ENCODE data around the gene PLEKHA1. TPM values are rescaled to one million over a fixed set of nuclear protein-coding genes. Genes with fewer than 3 reads are reported as not detected.

PLEKHA1 gene
- total and polyA plus RNA-seq, 2 of the 13 experiments (the other 11 are each of a cell fraction or from before 2014, with no cell fraction given), result 32.2 to 53.3 TPM

GRCh38 chr10:122344741-122345258, 29.7 kb upstream of the PLEKHA1 start (continued):
- TF ChIP-seq, protein P1, sequence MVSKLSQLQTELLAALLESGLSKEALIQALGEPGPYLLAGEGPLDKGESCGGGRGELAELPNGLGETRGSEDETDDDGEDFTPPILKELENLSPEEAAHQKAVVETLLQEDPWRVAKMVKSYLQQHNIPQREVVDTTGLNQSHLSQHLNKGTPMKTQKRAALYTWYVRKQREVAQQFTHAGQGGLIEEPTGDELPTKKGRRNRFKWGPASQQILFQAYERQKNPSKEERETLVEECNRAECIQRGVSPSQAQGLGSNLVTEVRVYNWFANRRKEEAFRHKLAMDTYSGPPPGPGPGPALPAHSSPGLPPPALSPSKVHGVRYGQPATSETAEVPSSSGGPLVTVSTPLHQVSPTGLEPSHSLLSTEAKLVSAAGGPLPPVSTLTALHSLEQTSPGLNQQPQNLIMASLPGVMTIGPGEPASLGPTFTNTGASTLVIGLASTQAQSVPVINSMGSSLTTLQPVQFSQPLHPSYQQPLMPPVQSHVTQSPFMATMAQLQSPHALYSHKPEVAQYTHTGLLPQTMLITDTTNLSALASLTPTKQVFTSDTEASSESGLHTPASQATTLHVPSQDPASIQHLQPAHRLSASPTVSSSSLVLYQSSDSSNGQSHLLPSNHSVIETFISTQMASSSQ (IDR thresholded peaks at IDR 0.05; ENCODE audit: low read depth), result no peak
- TF ChIP-seq, protein P1 (CRISPR knock-in tag; IDR thresholded peaks at IDR 0.05; ENCODE audit: borderline replicate concordance), result no peak
- TF ChIP-seq JARID2 (CRISPR knock-in tag; IDR thresholded peaks at IDR 0.05; ENCODE audit: insufficient replicate concordance), result no peak
- no peak; the same call in 1 of the 2 replicates for TF ChIP-seq ETV5 (CRISPR knock-in tag; IDR thresholded peaks at IDR 0.05; ENCODE audit: borderline replicate concordance)
- no peak for TF ChIP-seq ZNF350 (CRISPR knock-in tag; IDR thresholded peaks at IDR 0.05; ENCODE audit: borderline replicate concordance, low read depth)
- TF ChIP-seq SAFB2 (CRISPR knock-in tag; IDR thresholded peaks at IDR 0.05; ENCODE audit: borderline replicate concordance, low read depth), result no peak
- 0 out of 2 replicates have a peak, but pooled peaks have one; percentile 53 for TF ChIP-seq MLX (CRISPR knock-in tag; IDR thresholded peaks at IDR 0.05)
- TF ChIP-seq ZFP41 (CRISPR knock-in tag; IDR thresholded peaks at IDR 0.05; ENCODE audit: borderline replicate concordance), result no peak
- TF ChIP-seq RFXANK (CRISPR knock-in tag; IDR thresholded peaks at IDR 0.05), result no peak
- TF ChIP-seq, protein P2, sequence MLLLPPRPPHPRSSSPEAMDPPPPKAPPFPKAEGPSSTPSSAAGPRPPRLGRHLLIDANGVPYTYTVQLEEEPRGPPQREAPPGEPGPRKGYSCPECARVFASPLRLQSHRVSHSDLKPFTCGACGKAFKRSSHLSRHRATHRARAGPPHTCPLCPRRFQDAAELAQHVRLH (CRISPR knock-in tag; IDR thresholded peaks at IDR 0.05; ENCODE audit: borderline replicate concordance, low read depth), result no peak
- TF ChIP-seq, protein P3, sequence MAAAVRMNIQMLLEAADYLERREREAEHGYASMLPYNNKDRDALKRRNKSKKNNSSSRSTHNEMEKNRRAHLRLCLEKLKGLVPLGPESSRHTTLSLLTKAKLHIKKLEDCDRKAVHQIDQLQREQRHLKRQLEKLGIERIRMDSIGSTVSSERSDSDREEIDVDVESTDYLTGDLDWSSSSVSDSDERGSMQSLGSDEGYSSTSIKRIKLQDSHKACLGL (CRISPR knock-in tag; IDR thresholded peaks at IDR 0.05), result no peak
- TF ChIP-seq ADNP (CRISPR knock-in tag; IDR thresholded peaks at IDR 0.05), result no peak
- TF ChIP-seq STAT5B (CRISPR knock-in tag; IDR thresholded peaks at IDR 0.05), result no peak
- no peak for TF ChIP-seq GRHL1 (CRISPR knock-in tag; conservative IDR thresholded peaks at IDR 0.05)
- TF ChIP-seq, protein P4, sequence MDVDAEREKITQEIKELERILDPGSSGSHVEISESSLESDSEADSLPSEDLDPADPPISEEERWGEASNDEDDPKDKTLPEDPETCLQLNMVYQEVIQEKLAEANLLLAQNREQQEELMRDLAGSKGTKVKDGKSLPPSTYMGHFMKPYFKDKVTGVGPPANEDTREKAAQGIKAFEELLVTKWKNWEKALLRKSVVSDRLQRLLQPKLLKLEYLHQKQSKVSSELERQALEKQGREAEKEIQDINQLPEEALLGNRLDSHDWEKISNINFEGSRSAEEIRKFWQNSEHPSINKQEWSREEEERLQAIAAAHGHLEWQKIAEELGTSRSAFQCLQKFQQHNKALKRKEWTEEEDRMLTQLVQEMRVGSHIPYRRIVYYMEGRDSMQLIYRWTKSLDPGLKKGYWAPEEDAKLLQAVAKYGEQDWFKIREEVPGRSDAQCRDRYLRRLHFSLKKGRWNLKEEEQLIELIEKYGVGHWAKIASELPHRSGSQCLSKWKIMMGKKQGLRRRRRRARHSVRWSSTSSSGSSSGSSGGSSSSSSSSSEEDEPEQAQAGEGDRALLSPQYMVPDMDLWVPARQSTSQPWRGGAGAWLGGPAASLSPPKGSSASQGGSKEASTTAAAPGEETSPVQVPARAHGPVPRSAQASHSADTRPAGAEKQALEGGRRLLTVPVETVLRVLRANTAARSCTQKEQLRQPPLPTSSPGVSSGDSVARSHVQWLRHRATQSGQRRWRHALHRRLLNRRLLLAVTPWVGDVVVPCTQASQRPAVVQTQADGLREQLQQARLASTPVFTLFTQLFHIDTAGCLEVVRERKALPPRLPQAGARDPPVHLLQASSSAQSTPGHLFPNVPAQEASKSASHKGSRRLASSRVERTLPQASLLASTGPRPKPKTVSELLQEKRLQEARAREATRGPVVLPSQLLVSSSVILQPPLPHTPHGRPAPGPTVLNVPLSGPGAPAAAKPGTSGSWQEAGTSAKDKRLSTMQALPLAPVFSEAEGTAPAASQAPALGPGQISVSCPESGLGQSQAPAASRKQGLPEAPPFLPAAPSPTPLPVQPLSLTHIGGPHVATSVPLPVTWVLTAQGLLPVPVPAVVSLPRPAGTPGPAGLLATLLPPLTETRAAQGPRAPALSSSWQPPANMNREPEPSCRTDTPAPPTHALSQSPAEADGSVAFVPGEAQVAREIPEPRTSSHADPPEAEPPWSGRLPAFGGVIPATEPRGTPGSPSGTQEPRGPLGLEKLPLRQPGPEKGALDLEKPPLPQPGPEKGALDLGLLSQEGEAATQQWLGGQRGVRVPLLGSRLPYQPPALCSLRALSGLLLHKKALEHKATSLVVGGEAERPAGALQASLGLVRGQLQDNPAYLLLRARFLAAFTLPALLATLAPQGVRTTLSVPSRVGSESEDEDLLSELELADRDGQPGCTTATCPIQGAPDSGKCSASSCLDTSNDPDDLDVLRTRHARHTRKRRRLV (CRISPR knock-in tag; IDR thresholded peaks at IDR 0.05), result no peak
- no peak for TF ChIP-seq REXO4 (CRISPR knock-in tag; IDR thresholded peaks at IDR 0.05; ENCODE audit: borderline replicate concordance)
- TF ChIP-seq FOXM1 (CRISPR knock-in tag; IDR thresholded peaks at IDR 0.05), result no peak
